ENCODE data around the gene MARCHF9. TPM values are rescaled to one million over a fixed set of nuclear protein-coding genes. Genes with fewer than 3 reads are reported as not detected.

Gene MARCHF9
- total RNA-seq, 4 donors from 2014 or later: 4.2 to 10.5 (median 5.2) TPM

GRCh38 chr12:57806677-57807076 is 51.8 kb downstream of the MARCHF9 start:
- TF ChIP-seq, protein P1, sequence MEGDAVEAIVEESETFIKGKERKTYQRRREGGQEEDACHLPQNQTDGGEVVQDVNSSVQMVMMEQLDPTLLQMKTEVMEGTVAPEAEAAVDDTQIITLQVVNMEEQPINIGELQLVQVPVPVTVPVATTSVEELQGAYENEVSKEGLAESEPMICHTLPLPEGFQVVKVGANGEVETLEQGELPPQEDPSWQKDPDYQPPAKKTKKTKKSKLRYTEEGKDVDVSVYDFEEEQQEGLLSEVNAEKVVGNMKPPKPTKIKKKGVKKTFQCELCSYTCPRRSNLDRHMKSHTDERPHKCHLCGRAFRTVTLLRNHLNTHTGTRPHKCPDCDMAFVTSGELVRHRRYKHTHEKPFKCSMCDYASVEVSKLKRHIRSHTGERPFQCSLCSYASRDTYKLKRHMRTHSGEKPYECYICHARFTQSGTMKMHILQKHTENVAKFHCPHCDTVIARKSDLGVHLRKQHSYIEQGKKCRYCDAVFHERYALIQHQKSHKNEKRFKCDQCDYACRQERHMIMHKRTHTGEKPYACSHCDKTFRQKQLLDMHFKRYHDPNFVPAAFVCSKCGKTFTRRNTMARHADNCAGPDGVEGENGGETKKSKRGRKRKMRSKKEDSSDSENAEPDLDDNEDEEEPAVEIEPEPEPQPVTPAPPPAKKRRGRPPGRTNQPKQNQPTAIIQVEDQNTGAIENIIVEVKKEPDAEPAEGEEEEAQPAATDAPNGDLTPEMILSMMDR (IDR thresholded peaks at IDR 0.05; ENCODE audit: low read depth): no peak

GRCh38 chr12:57807285-57807684 is 52.4 kb downstream of the MARCHF9 start:
- TF ChIP-seq, protein P1 (IDR thresholded peaks at IDR 0.05; ENCODE audit: low read depth): no peak

DNA sequence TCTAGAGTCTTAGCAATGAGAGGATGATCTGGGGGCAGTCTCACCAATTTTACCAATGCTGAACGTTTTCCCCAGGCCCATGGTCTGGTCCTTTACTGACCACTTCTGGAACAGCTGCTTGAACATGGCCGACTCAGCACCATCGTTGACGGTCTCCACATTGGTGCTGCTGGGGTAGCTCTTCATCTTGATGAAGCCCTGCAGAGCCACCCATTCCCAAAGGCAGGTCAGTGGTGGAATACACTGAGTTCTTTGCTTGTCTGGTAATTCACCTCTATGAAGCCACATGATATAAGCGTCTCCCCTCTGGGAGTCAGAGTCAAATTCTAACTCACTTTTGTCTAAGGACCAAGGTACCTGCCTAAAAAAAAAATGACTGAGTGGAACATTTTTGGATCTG is 53.4 kb downstream of the MARCHF9 start:
- TF ChIP-seq, protein P1 (IDR thresholded peaks at IDR 0.05; ENCODE audit: low read depth): no peak

GRCh38 chr12:57809425-57809824 is 54.5 kb downstream of the MARCHF9 start:
- TF ChIP-seq, protein P1 (IDR thresholded peaks at IDR 0.05; ENCODE audit: low read depth): no peak

Small RNAs within 50 kb of the gene (small RNA-seq; reads per million reads assigned to genes)
- gene RNU6-1083P: not detected

Other genes starting within 250 kb of the MARCHF9 start
- gene DDIT3, start 234.6 kb upstream of the MARCHF9 start, total RNA-seq: 10 to 100 TPM; 23.3 to 68.8 (median 45.1) TPM
- 10 to 100 TPM; 14.8 to 41.4 (median 16.8) TPM for gene MBD6, start 232.3 kb upstream of the MARCHF9 start, total RNA-seq
- 100 to 1,000 TPM in 3 of 4 donors, 10 to 100 TPM in 1; 78.6 to 161 (median 131) TPM for gene DCTN2, start 207.9 kb upstream of the MARCHF9 start, total RNA-seq
- gene KIF5A, start 205.1 kb upstream of the MARCHF9 start, total RNA-seq: under 1 TPM in 2 of 4 donors, not detected in 2; 0.17 to 0.38 TPM
- gene PIP4K2C, start 163.9 kb upstream of the MARCHF9 start, total RNA-seq: 10 to 100 TPM; 10.7 to 13.2 (median 11.9) TPM
- 1 to 10 TPM; 1.8 to 4.8 (median 4.0) TPM for gene DTX3, start 150.3 kb upstream of the MARCHF9 start, total RNA-seq
- gene ARHGEF25, start 143.7 kb upstream of the MARCHF9 start, total RNA-seq: 10 to 100 TPM in 1 of 4 donors, 1 to 10 TPM in 3; 2.1 to 13.6 (median 8.9) TPM
- gene B4GALNT1, start 121.9 kb upstream of the MARCHF9 start, total RNA-seq: 1 to 10 TPM in 1 of 4 donors, under 1 TPM in 3; 0.17 to 3.4 (median 0.49) TPM
- gene OS9, start 61.0 kb upstream of the MARCHF9 start, total RNA-seq: 100 to 1,000 TPM; 120 to 390 (median 277) TPM
- 1 to 10 TPM in 3 of 4 donors, under 1 TPM in 1; 0.49 to 2.8 (median 2.0) TPM for gene AGAP2, start 16.4 kb upstream of the MARCHF9 start, total RNA-seq
- gene TSPAN31, start 10.1 kb upstream of the MARCHF9 start, total RNA-seq: 100 to 1,000 TPM in 1 of 4 donors, 10 to 100 TPM in 3; 52.8 to 116 (median 62.2) TPM
- gene CDK4, start 2.8 kb upstream of the MARCHF9 start, total RNA-seq: 100 to 1,000 TPM in 1 of 4 donors, 10 to 100 TPM in 3; 66.3 to 104 (median 83.6) TPM
- gene CYP27B1, start 12.0 kb downstream of the MARCHF9 start, total RNA-seq: under 1 TPM in 2 of 4 donors, not detected in 2; 0.17 to 0.44 TPM
- gene METTL1, start 17.0 kb downstream of the MARCHF9 start, total RNA-seq: 10 to 100 TPM in 1 of 4 donors, 1 to 10 TPM in 3; 4.4 to 13.7 (median 6.2) TPM
- 10 to 100 TPM; 10.3 to 14.6 (median 11.4) TPM for gene EEF1AKMT3, start 17.5 kb downstream of the MARCHF9 start, total RNA-seq
- 10 to 100 TPM; 16.7 to 26.0 (median 22.9) TPM for gene TSFM, start 27.7 kb downstream of the MARCHF9 start, total RNA-seq
- gene AVIL, start 63.6 kb downstream of the MARCHF9 start, total RNA-seq: 1 to 10 TPM; 1.8 to 7.5 (median 4.6) TPM
- gene CTDSP2, start 91.6 kb downstream of the MARCHF9 start, total RNA-seq: 100 to 1,000 TPM; 126 to 167 (median 139) TPM
- gene ATP23, start 186.5 kb downstream of the MARCHF9 start, total RNA-seq: 10 to 100 TPM; 12.9 to 44.6 (median 28.5) TPM

Data from subcutaneous adipose tissue (tissue), 4 donors.